ENCODE results near the gene RHEB.

The RHEB gene

DNA sequence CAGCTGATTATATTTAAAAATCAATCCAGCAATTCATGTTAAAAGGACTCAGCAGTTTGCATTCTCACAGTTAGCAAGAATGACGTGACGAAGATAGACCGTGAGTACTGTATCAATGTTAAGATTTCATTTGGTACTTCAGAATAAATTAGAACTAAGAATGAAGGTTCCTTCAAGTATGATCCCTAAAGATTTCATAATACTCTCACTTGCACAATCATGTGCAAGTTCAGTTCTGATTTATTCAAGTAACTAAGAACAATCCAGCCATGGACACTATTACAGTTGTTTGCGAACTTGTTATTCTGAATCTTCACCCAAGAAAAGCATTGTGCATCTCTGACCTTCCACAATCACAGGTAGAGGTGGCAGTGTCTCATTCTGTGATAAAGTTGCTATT, 7.7 kb downstream of the RHEB start:
- no peak overlapping the region for H3K4me3 ChIP-seq
- no peak overlapping the region for H3K9ac ChIP-seq
- peaks cover 11 to 78% (median 22%) of the 10 kb centered on the region in 10 experiments for H3K4me1 ChIP-seq
- H3K27ac ChIP-seq, result no peak overlapping the region
- peaks cover 0 to 94% (median 71%) of the 10 kb centered on the region in 11 experiments; a peak in 19 of 22 replicates for H3K36me3 ChIP-seq
- peaks cover 67 to 100% (median 99%) of the 10 kb centered on the region in 11 experiments for H4K20me1 ChIP-seq
- peaks cover 0 to 81% (median 74%) of the 10 kb centered on the region in 11 experiments; a peak in 20 of 22 replicates for H3K9me3 ChIP-seq (replicated peaks in 1 of 11)
- H3K4me2 ChIP-seq, result peak overlapping the region in 3 of 11 experiments; percentile 37 to 42 (median 39); a peak in 4 of 22 replicates
- no peaks in the 10 kb centered on the region for H3K27me3 ChIP-seq
- TF ChIP-seq Cebpa-rat (IDR thresholded peaks at IDR 0.05), result no peak

DNA sequence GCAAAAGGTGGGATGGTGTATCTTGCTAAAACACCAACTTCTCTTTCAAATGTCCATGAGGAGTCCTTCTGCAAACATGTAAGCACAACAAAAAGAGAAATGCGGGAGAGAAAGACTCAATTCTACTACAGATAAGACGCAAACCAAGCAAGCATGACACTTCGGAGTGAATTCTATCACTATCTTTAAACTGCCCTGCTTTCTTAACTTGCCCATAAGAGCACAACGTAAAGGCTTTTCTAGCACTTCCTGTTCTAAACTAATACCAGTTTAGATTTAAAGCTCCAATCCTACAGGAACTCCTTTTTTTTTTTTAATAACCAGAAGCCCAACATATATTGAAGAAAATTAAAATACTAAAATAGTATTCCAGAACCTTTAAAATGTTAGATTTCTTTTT, 8.4 kb downstream of the RHEB start:
- H4K20me1 ChIP-seq, result peaks cover 68 to 100% (median 99%) of the 10 kb centered on the region in 11 experiments
- H3K4me1 ChIP-seq, result peaks cover 4 to 77% (median 15%) of the 10 kb centered on the region in 10 experiments; a peak in 12 of 20 replicates
- H3K27me3 ChIP-seq, result no peaks in the 10 kb centered on the region
- no peak overlapping the region for H3K4me3 ChIP-seq
- H3K9ac ChIP-seq, result no peak overlapping the region
- peaks cover 0 to 88% (median 71%) of the 10 kb centered on the region in 11 experiments; a peak in 19 of 22 replicates for H3K36me3 ChIP-seq
- peaks cover 0 to 86% (median 75%) of the 10 kb centered on the region in 11 experiments; a peak in 20 of 22 replicates for H3K9me3 ChIP-seq (replicated peaks in 1 of 11)
- no peak overlapping the region for H3K4me2 ChIP-seq
- no peak overlapping the region for H3K27ac ChIP-seq
- no peak for TF ChIP-seq Cebpa-rat (IDR thresholded peaks at IDR 0.05)

DNA sequence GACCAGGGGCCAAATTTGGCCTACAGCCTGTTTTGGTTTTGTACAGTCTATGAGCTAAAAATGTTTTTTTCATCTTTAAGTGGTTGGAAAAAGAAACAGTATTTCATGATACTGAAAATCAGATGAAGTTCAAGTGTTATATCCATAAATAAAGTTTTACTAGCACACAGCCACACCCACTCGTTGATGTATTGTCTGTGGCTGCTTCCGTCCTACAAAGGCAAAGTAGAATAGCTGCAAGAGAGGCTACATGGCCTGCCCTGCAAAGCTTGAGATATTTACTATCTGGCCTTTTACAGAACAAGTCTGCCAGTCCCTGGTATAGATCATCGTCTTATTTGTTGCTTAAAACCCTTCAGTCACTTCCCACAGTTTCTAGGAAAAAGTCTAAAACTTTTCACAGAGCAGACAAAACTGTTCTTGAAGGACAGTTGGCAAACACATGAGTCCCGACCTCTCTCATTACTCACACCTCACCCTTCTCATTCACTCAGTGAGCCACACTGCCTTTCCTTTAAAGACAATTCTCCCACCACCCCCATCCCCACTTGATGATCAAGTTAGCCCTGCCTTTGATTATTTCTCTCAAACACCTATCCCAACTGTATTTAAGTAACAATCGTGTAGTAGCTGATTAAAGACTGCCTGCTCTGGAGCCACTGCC, 9.9 kb downstream of the RHEB start:
- no peak overlapping the region for H3K9ac ChIP-seq
- peaks cover 0 to 66% (median 13%) of the 10 kb centered on the region in 10 experiments; a peak in 8 of 20 replicates for H3K4me1 ChIP-seq
- TF ChIP-seq Cebpa-rat (IDR thresholded peaks at IDR 0.05), result no peak
- peak overlapping the region in 1 of 11 experiments; percentile 0; a peak in 1 of 22 replicates for H3K4me2 ChIP-seq
- H4K20me1 ChIP-seq, result peaks cover 61 to 100% (median 98%) of the 10 kb centered on the region in 11 experiments
- no peak overlapping the region for H3K4me3 ChIP-seq
- H3K27me3 ChIP-seq, result no peaks in the 10 kb centered on the region
- no peak overlapping the region for H3K27ac ChIP-seq
- peaks cover 0 to 85% (median 73%) of the 10 kb centered on the region in 11 experiments; a peak in 20 of 22 replicates for H3K9me3 ChIP-seq (replicated peaks in 1 of 11)
- H3K36me3 ChIP-seq, result peaks cover 0 to 83% (median 61%) of the 10 kb centered on the region in 11 experiments; a peak in 19 of 22 replicates

DNA sequence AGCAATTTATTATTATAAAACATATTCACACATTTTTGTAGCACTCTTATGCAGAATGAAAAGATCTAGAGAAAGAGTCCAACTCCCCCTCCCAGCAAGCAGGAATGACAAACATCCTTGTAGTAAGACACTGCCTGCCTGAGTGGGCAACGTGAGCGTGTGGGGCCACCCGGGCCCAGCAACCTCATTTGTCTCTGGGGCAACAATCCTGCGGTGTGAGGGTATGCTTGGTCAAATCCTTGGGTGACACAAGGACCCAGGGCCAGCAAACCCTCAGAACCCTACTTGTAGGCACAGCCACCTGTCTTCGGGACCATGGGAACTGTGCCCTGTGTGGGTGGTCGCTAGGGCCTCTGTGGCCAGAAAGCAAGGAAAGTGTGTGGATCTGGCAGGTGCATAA, 10.7 kb downstream of the RHEB start:
- Histone ChIP-seq H3K4me1 (peaks cover 5 to 66% (median 13%) of the 10 kb centered on the region in 10 experiments; a peak in 8 of 20 replicates), H4K20me1 (peaks cover 69 to 100% (median 99%) of the 10 kb centered on the region in 11 experiments), H3K36me3 (peaks cover 0 to 82% (median 60%) of the 10 kb centered on the region in 11 experiments; a peak in 19 of 22 replicates), H3K27ac (no peak overlapping the region), H3K27me3 (no peaks in the 10 kb centered on the region), H3K9me3 (replicated peaks in 1 of 11) (peaks cover 0 to 85% (median 72%) of the 10 kb centered on the region in 11 experiments; a peak in 19 of 22 replicates), H3K9ac (no peak overlapping the region), H3K4me2 (no peak overlapping the region), H3K4me3 (no peak overlapping the region)
- no peak for TF ChIP-seq Cebpa-rat (IDR thresholded peaks at IDR 0.05)

DNA sequence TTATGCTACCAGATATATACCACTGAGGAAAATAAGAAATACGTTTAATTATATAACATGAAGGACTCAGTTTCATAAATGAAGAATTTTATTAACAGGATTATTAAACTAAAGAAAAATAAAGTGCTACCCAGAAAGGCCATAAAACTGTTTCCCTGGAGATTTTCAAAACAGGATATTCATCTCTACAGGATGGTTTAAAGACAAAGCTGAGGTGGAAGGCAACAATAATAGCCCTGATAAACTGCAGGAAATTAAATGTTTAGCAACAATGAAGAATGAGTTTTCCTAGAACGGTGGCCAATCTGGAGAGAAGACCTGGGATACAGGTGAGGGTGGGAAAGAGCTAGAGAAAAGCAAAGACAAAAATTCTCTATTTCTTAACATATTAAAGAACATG, 11.9 kb downstream of the RHEB start:
- Histone ChIP-seq H3K9ac (no peak overlapping the region), H3K9me3 (replicated peaks in 1 of 11) (peaks cover 0 to 83% (median 71%) of the 10 kb centered on the region in 11 experiments; a peak in 19 of 22 replicates), H3K27me3 (no peaks in the 10 kb centered on the region), H3K4me2 (no peak overlapping the region), H3K27ac (no peak overlapping the region), H3K4me1 (peaks cover 6 to 64% (median 13%) of the 10 kb centered on the region in 10 experiments; a peak in 8 of 20 replicates), H3K4me3 (no peak overlapping the region), H3K36me3 (peaks cover 0 to 82% (median 59%) of the 10 kb centered on the region in 11 experiments; a peak in 18 of 22 replicates), H4K20me1 (peaks cover 78 to 100% (median 100%) of the 10 kb centered on the region in 11 experiments)
- no peak for TF ChIP-seq Cebpa-rat (IDR thresholded peaks at IDR 0.05)

DNA sequence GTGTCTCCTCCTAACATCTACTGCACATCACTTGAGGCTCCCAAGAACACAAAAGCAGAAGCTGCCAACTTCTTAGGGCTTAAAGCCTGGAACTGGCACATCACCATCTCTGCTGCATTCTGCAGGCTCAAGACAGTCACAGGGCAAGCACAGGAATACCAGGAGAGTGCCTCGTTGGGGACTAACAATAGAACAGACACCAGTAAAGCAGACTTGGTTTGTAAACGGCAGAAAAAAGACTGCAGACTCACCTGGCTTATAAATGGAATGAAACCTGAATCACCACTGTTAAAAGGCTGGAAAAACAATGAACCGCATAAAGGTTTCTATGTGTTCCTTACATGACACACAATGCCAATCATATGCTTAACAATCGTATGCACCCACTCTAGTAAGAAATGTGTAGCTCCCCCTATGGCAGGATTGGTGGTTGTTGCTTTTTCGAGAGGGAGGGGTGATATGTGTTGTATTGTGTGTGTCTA, 12.8 kb downstream of the RHEB start:
- Histone ChIP-seq H3K27me3 (no peaks in the 10 kb centered on the region), H3K4me3 (no peak overlapping the region), H3K9ac (no peak overlapping the region), H3K27ac (no peak overlapping the region), H3K9me3 (replicated peaks in 1 of 11) (peaks cover 0 to 83% (median 67%) of the 10 kb centered on the region in 11 experiments; a peak in 18 of 22 replicates), H3K4me2 (peak overlapping the region in 1 of 11 experiments; percentile 30; a peak in 2 of 22 replicates), H3K4me1 (peaks cover 6 to 55% (median 13%) of the 10 kb centered on the region in 10 experiments; a peak in 7 of 20 replicates), H3K36me3 (peaks cover 0 to 81% (median 59%) of the 10 kb centered on the region in 11 experiments; a peak in 18 of 22 replicates), H4K20me1 (peaks cover 79 to 100% (median 100%) of the 10 kb centered on the region in 11 experiments)
- no peak for TF ChIP-seq Cebpa-rat (IDR thresholded peaks at IDR 0.05)

DNA sequence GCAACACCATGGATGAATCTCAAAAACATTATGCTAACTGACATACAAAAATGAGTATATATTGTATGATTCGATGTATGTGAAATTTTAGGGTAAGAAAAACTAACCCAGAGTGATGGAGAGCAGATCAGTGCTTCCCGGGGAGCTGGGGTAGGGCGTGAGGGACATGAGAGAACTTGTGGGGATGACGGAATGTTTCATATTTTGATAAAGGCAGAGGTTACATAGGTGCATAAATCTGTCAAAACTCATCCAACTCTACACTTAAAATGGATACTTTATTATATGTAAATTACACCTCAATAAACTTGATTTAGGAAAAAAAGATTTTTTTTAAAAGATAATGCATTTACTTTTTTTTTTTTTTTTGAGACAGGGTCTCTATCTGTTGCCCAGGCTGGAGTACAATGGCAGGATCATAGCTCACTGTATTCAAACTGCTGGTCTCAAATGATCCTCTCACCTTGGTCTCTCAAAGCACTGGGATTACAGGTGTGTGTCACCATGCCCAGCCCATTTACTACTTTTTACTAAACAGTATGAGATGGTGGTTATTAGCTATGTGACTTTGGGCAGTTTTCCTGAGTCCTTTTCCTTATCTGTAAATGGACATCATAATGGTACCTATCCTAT, 13.7 kb downstream of the RHEB start:
- H3K27me3 ChIP-seq, result no peaks in the 10 kb centered on the region
- H3K9ac ChIP-seq, result no peak overlapping the region
- no peak overlapping the region for H3K4me2 ChIP-seq
- H3K27ac ChIP-seq, result no peak overlapping the region
- H4K20me1 ChIP-seq, result peaks cover 79 to 100% (median 100%) of the 10 kb centered on the region in 11 experiments
- peaks cover 6 to 83% (median 59%) of the 10 kb centered on the region in 11 experiments; a peak in 20 of 22 replicates for H3K36me3 ChIP-seq
- no peak overlapping the region for H3K4me3 ChIP-seq
- H3K4me1 ChIP-seq, result peaks cover 6 to 45% (median 13%) of the 10 kb centered on the region in 10 experiments; a peak in 7 of 20 replicates
- peaks cover 0 to 81% (median 58%) of the 10 kb centered on the region in 11 experiments; a peak in 18 of 22 replicates for H3K9me3 ChIP-seq (replicated peaks in 1 of 11)
- no peak for TF ChIP-seq Cebpa-rat (IDR thresholded peaks at IDR 0.05)

DNA sequence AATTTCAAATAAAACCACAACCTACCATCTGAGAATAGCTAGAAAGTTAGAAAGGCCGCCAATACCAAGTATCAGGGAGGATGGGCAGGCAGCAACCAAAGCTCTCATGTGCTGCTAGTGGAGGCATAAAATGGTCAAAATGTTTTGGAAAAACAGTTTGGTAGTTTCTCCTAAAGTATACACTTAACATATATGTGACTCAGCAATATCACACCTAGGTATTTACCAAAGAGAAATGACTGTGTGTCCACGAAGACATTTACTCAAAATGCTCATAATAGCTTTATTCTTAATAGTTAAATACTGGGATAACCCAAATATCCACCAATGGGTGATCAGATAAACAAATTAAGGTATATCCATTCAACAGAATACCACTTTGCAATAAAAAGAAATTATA, 14.3 kb downstream of the RHEB start:
- H3K27ac ChIP-seq, result no peak overlapping the region
- no peak for TF ChIP-seq Cebpa-rat (IDR thresholded peaks at IDR 0.05)
- H3K4me2 ChIP-seq, result no peak overlapping the region
- H3K4me1 ChIP-seq, result peaks cover 6 to 40% (median 13%) of the 10 kb centered on the region in 10 experiments; a peak in 7 of 20 replicates
- no peak overlapping the region for H3K9ac ChIP-seq
- peaks cover 6 to 83% (median 59%) of the 10 kb centered on the region in 11 experiments; a peak in 20 of 22 replicates for H3K36me3 ChIP-seq
- no peaks in the 10 kb centered on the region for H3K27me3 ChIP-seq
- H4K20me1 ChIP-seq, result peaks cover 79 to 100% (median 100%) of the 10 kb centered on the region in 11 experiments
- peaks cover 0 to 77% (median 53%) of the 10 kb centered on the region in 11 experiments; a peak in 18 of 22 replicates for H3K9me3 ChIP-seq (replicated peaks in 1 of 11)
- no peak overlapping the region for H3K4me3 ChIP-seq

Measured in BLaER1 treated with 17β-estradiol and CSF1 and Interleukin-3, amounts not matched to agents 10 nM and 100 nM (cell line).